HG02571 (cell line): Measurements from ENCODE around the gene NFATC1.

Experiments
- ATAC-seq: cut with Tn5 transposase; IDR thresholded peaks from one replicate; pipeline ENCODE4 v1.9.1; 2021; ENCODE audit warnings: mild to moderate bottlenecking, moderate library complexity; ENCODE audit not compliant: unreplicated experiment

Gene NFATC1

GRCh38 chr18:79529296-79529695, 133.6 kb downstream of the NFATC1 start:
- no peak for ATAC-seq

- no peak for ATAC-seq
Measured at GRCh38 chr18:79529991-79530390, 134.3 kb downstream of the NFATC1 start.

- ATAC-seq, result no peak
Measured at GRCh38 chr18:79530821-79531220, 135.1 kb downstream of the NFATC1 start.

DNA sequence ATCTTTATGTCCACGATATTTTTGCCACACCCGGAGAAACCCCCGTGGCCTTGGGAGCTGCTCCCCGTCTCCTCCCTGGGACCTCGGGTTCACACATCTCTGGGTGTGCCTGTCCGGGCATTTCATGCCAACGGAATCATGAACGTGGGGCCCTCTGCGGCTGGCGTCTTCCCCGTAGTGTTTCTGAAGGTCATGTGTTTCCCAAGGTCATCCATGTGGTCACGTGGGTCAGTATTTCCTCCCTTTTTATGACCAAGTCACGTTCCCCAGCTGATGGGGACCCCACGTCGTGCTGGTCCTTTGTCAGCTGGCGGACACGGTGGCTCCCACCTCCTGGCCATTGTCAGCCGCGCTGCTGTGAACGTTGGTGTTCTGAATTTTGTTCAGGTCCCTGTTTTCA, 135.7 kb downstream of the NFATC1 start:
- ATAC-seq, result no peak

GRCh38 chr18:79531926-79532312, 136.2 kb downstream of the NFATC1 start:
- ATAC-seq, result no peak

DNA sequence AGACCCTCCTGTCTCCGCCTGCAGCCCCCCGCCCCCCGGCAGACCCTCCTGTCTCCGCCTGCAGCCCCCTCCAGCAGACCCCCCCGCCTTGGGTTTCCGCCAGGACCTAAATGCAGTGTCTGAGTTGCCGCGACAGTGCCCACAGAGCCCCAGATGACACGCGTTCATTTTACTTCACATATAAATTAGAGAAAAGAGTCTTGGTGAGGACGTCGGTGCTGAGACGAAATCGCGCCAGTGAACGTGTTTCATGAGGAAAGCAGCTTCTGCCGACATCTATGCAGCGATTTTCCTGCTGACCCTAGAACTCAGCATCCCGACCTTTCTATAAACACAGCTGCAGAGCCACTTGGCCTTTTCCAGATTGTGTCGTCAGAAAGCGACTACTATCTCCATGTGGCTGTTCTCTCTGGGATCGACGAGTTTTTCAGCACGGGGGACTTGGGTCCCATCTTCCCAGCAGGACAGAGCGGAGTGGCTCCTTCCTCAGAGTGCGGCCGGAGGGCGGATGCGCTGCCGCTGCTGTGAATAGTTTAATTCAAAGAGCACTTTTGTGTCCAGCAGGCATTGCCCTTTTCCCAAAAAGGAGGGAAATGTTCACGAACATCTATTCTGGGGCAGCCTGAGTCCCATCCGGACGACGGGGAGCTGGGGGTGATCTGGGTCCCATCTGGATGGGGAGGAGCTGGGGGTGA, 136.7 kb downstream of the NFATC1 start:
- ATAC-seq, result no peak

DNA sequence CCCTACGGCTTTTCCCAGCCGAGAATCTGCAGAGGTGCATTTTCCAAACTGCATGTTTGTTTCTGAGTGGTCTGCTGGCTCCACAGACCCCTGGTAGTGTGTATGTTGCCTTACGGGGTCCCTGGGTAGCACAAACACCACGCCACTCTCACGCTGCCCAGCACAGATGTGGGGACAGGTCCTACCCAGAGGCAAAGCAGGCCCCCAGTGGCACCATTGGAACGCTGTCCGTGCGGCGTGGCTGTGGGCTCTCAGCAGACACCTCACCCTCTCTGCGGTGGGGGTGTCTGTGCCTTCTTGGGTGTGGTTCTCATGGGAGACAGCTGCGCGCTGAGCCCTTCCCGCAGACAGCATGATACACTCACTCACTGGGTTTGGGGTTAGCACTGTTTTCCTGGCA, 137.4 kb downstream of the NFATC1 start:
- ATAC-seq, result no peak

- no peak for ATAC-seq
Measured at GRCh38 chr18:79533591-79533990, 137.9 kb downstream of the NFATC1 start.

- ATAC-seq, result no peak
Measured at GRCh38 chr18:79534356-79534755, 138.6 kb downstream of the NFATC1 start.

- no peak for ATAC-seq
Measured at GRCh38 chr18:79537758-79538157, 142.0 kb downstream of the NFATC1 start.

- no peak for ATAC-seq
Measured at GRCh38 chr18:79538635-79539034, 142.9 kb downstream of the NFATC1 start.

GRCh38 chr18:79540161-79540903, 144.6 kb downstream of the NFATC1 start:
- no peak for ATAC-seq

DNA sequence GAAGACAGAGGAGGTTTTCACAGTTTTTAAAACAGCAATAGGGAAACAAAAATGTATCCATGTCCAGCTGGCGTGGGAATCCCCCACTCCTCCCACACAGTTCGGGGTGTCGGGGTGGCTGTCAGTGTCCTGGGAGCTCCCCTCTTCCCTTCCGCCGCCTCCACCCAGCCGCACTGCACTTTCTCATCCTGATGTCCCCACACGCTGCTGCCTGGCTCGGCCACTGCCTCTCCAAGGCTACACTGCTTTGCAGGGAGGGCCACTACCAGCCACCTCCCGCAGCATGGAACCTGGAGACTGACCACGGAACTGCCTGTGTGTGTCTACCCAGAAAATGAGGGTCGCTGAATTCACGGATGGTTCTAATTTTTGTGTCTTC, 145.2 kb downstream of the NFATC1 start:
- no peak for ATAC-seq

GRCh38 chr18:79542213-79542612, 146.5 kb downstream of the NFATC1 start:
- ATAC-seq, result no peak

- ATAC-seq, result no peak
Measured at GRCh38 chr18:79542876-79543750, 147.4 kb downstream of the NFATC1 start.

DNA sequence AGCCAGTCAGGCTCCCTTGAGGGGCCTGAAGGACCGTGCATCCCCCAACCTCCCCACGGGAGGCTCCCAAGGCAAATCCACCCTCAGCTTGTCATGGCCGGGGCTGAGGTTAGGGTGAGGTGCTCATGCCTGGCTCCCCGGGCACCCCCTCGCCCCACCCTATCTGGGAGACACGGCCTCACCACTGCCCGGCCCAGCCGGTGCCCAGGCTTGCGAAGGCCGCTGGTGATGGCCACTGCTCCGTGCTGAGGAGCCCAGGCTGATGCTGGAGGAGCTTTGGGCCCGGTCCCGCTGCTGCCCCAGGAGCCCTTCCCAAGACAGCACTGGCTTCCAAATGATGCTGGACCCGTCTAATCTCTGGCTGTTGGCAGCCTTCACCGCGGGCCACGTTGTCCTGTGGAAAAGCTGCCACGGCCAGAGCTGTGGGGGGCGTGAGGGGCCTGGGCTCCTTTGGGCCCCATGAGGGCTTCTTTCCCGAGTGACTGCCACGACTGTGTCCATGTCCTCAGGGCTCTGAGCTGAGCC, 148.2 kb downstream of the NFATC1 start:
- no peak for ATAC-seq

DNA sequence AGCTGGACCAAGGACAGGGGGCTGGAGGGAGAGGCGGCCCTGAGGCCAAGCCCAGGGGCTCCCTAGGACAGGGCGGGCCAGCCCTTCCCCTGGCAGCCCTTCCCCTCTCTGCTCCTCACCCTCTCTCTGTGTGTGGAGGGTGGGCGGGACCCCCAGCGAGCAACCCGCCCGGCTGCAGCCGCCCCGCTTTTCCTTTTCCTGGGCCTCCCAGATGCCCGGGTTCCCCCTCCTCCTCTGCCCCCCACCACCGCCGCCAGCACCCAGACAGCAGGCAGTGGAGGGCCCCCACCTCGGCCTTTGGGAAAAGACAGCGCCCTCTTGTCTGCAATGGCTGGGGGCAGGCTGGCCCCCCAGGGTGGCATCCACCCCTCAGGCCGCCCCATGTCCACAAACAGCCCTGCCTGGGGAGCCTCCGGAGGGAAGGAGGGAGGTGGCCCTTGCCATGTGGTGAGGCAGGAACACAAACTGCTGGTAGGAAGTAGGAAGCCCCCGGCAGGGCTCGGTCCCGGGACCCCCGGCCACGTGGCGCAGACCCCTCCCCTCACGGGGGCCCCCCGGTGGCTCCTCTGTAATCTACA, 148.7 kb downstream of the NFATC1 start:
- no peak for ATAC-seq

- ATAC-seq, result no peak
Measured at GRCh38 chr18:79545255-79545654, 149.5 kb downstream of the NFATC1 start.

- no peak for ATAC-seq
Measured at GRCh38 chr18:79545736-79546171, 150.0 kb downstream of the NFATC1 start.

DNA sequence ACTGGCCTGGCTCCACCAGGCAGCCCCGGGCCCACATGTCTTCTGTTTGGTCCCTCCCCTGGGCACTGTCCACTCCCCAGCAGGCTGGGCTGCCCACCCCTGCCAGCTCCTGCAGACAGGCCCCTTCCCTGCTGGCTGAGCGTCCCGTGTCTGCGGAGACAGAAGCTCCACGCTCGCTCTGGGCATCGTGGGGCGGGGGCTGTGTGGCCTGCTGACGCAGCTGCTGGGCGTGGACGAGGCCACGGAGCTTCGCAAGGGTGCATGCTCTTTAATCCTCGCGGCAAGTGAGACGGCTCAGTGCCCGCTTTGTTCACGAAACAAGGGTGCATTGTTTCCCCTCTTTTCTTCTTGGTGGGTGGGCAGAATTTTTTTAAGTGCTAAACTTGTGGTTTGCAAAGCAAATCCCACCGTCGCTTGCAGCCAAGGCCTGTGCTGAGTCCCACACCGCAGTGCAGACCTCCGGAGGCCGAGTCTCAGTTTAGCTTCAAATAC, 151.1 kb downstream of the NFATC1 start:
- no peak for ATAC-seq
